ENCODE measurements around the gene DNAL4. TPM values are rescaled to one million over a fixed set of nuclear protein-coding genes. Genes with fewer than 3 reads are reported as not detected.
A peak's percentile ranks its signal among the peaks of the same experiment; 100 is the strongest.

The DNAL4 gene
- total RNA-seq, 1 donor from 2014 or later, result 18.9 TPM

GRCh38 chr22:38760477-38761201 lies 33.3 kb downstream of the DNAL4 start:
- peak; percentile 84 for DNase-seq (ENCODE audit: low read depth)

- DNase-seq (ENCODE audit: low read depth), result no peak
These were observed 34.9 kb downstream of the DNAL4 start for GRCh38 chr22:38759005-38759404.

- peak; percentile 54 for DNase-seq (ENCODE audit: low read depth)
These were observed 35.5 kb downstream of the DNAL4 start for GRCh38 chr22:38758276-38758945.

- DNase-seq (ENCODE audit: low read depth), result no peak
These were observed 36.5 kb downstream of the DNAL4 start for GRCh38 chr22:38757464-38757757.

- no peak for DNase-seq (ENCODE audit: low read depth)
These were observed 37.1 kb downstream of the DNAL4 start for GRCh38 chr22:38756711-38757463.

- DNase-seq (ENCODE audit: low read depth), result peak; percentile 90
These were observed 37.9 kb downstream of the DNAL4 start, which contains the start of gene SUN2 for GRCh38 chr22:38755911-38756532. Gene SUN2, minus strand, starts transcription at chr22:38755998. Its CDS starts 3,370 bp downstream, at chr22:38752628.

- DNase-seq (ENCODE audit: low read depth), result peak; percentile 89
These were observed 38.6 kb downstream of the DNAL4 start for GRCh38 chr22:38755155-38755910.

GRCh38 chr22:38754751-38755154 lies 39.2 kb downstream of the DNAL4 start:
- DNase-seq (ENCODE audit: low read depth), result peak; percentile 38

GRCh38 chr22:38753948-38754750 lies 39.8 kb downstream of the DNAL4 start:
- DNase-seq (ENCODE audit: low read depth), result peak; percentile 71

- peak; percentile 99 for DNase-seq (ENCODE audit: low read depth)
These were observed 42.3 kb downstream of the DNAL4 start for GRCh38 chr22:38751422-38752346.

GRCh38 chr22:38751066-38751421 lies 42.9 kb downstream of the DNAL4 start:
- DNase-seq (ENCODE audit: low read depth), result no peak

- DNase-seq (ENCODE audit: low read depth), result no peak
These were observed 43.3 kb downstream of the DNAL4 start for GRCh38 chr22:38750638-38751037.

- DNase-seq (ENCODE audit: low read depth), result no peak
These were observed 43.8 kb downstream of the DNAL4 start for GRCh38 chr22:38750104-38750503.

- DNase-seq (ENCODE audit: low read depth), result no peak
These were observed 45.3 kb downstream of the DNAL4 start for GRCh38 chr22:38748487-38749136.

GRCh38 chr22:38745676-38746460 lies 48.1 kb downstream of the DNAL4 start:
- DNase-seq (ENCODE audit: low read depth), result no peak

- DNase-seq (ENCODE audit: low read depth), result peak; percentile 97
These were observed 49.0 kb downstream of the DNAL4 start for GRCh38 chr22:38744981-38745380.

- no peak for DNase-seq (ENCODE audit: low read depth)
These were observed 51.6 kb downstream of the DNAL4 start for GRCh38 chr22:38742176-38742942.
